Medulla oblongata (tissue), 1 donor: ENCODE results near the gene PAQR5.
"Not testable (repeated sequence)": the region's sequence is repeated elsewhere in the genome, so short reads cannot be mapped to it uniquely, and the experiment has no call there.

Source experiments
- DNase-seq: peaks from one replicate; pipeline ENCODE4 v3.0.0-alpha.2; 2015; ENCODE audit errors: extremely low spot score

PAQR5 gene

DNA sequence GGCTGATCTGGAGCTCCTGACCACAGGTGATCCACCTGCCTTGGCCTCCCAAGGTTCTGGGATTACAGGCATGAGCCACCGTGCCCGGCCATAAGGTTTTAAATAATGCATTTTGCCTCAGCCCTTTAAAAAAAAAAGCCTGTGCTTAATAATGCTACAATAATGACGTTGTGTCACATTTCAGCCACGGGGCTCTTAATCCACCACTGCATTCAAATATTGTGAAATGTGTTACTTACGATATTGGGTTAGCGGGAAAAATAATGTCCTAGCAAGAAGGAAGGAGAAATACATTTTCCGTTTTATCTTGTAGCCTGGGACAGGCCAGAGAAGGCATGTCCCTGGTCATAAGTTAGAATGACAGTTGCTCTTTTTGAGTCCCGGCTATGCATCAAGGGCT, 17.6 kb downstream of the PAQR5 start:
- no peak for DNase-seq

- DNase-seq: no peak
These were observed 18.7 kb downstream of the PAQR5 start for GRCh38 chr15:69317392-69317841.

- DNase-seq: no peak
These were observed 19.3 kb downstream of the PAQR5 start for GRCh38 chr15:69318033-69318432.

- no peak for DNase-seq
These were observed 21.0 kb downstream of the PAQR5 start for GRCh38 chr15:69319384-69320375.

GRCh38 chr15:69320977-69321554, 22.4 kb downstream of the PAQR5 start:
- no peak for DNase-seq

GRCh38 chr15:69323893-69324430, 25.2 kb downstream of the PAQR5 start:
- DNase-seq: peak; percentile 37

- no peak for DNase-seq
These were observed 25.9 kb downstream of the PAQR5 start for GRCh38 chr15:69324565-69324964.

DNA sequence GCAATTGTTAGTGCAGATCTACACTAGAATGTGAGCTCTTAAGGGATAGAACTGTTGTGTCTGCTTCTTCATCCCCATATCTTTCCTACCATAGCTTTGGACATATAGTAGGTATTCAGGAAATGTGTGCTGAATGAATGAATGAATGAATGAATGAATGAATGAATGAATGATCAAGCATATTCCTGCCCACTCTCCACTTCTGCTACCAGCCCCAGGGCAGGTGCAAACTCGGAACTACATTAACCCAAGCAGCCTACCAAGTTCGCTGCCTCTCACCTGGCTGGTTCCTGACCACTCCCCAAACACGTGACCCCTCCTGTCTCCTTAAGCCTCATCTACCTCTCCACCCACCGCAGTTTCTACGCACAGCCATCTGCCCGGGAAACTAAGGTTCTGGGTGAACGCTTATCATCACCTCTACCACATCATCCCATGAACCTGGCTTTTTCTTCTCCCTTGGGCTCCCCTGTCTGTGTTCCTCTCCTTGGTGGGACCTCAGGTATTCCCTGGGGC, 26.8 kb downstream of the PAQR5 start:
- no peak for DNase-seq

DNA sequence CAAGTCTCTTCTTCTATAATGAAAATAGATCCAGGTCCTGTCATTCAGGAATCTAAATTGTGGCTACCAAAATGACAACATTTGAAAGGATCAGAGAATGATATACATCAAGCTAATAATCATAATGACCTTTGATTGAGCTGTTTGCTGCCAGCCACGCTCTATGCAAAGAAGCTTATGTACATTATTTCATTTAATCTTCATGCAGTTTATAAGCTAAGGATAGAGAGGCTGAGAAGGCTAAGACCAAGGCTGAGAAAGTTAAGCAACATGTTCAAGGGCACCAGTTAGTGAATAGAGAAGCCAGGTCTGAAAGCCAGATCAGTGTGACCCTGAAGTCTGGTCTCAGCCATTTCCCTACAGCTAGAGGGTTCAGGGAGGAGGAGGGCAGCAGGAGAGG, 29.4 kb downstream of the PAQR5 start:
- no peak for DNase-seq

DNA sequence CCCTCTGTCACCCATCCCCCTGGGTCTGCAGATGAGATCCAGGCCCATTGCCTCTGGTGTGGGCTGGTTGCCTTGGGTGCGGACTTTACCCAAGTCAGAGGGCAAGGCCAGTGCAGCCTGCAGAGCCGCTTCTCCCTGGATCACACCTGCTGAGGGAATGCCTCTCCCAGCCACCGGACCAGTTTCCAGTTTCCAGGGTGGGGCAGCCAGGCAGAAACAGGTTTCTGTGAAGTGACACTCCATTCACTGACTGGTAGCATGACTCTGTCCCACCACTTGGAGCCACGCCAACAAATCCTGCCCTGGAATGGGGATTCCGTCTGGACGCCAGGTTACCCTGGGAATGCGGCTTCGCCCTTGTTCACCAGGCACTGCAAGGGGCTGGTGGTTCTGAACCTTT, 30.0 kb downstream of the PAQR5 start:
- no peak for DNase-seq

DNA sequence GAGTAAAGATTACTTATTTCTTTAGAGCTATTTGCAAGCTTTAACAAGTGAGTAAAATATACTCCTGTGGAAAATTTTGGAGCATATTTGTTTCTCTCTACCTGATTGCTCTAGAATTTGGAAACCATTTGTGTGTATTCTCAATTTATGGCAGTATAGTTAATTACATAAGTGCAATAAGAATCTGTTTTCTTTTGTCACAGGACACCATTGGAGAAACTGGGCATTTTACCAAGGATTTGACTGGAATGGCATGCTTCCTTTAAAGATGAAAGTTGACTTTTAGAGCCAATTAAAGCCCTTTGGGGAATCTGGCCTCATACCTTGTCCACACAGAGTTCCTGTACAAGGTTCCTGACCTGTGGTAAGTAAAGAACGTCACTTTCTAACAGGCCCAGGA, 38.4 kb downstream of the PAQR5 start:
- no peak for DNase-seq

DNA sequence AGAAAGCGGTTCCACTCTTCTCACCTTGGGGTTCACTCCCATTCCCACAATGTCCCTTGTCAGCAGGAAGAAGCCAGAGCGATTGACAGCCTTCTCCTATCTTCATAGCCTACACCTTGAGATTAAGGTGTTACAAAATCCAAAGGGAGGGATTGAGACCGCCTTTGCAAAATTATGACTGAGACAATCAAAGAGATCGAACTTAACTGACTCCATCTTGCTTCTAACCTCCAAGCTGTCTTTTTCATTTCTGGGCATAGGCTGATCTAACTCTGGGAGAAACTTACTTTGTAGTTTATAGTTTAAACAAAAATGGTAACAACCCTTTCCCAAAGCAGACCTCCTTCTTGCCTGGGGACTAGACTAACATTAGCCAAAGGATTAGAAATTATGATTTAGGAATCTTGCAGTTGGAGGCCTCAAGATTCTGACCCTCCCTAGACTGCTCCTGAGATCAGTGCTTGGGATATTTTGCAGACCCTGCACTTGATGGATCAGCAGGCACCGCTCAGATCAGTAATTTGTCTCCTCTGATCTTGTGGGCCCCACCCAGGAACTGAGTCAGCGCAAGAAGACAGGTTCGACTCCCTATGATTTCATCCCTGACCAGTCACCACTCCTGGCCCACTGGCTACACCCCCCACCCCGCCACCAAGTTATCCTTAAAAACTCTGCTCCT, 40.0 kb downstream of the PAQR5 start:
- DNase-seq: no peak

GRCh38 chr15:69339214-69339543, 40.5 kb downstream of the PAQR5 start:
- DNase-seq: not testable (repeated sequence)

GRCh38 chr15:69340243-69340900, 41.7 kb downstream of the PAQR5 start:
- no peak for DNase-seq

- DNase-seq: no peak
These were observed 42.6 kb downstream of the PAQR5 start for GRCh38 chr15:69341356-69341755.

DNA sequence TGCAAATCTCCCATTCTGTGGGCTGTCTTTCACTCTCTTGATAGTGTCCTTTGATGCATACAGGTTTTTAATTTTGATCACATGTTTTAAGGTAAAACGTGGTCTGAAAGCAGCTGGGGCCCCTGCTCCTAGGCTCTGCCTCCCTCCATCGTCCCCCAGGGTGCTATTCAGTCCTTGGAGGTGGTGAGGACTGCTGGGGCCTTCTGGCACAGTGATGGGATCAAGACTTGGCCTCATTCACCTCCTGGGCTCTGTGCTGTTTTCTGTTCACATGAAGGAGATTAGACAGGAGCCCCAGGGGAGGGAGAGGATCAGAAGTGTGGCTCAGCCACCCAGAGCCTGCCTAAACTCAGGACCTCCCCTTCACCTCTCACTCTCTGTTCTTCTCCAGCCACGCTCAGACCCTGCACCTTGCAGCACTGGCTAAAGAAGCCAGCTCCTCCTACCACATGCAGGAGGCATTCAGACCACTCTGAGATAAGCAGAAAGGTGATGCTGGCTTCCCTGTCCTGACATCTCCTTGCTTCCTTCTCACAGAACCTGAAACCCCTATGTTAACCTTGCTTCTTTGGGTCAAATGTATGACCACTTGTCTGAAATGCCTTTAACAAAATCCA, 43.9 kb downstream of the PAQR5 start:
- no peak for DNase-seq

DNA sequence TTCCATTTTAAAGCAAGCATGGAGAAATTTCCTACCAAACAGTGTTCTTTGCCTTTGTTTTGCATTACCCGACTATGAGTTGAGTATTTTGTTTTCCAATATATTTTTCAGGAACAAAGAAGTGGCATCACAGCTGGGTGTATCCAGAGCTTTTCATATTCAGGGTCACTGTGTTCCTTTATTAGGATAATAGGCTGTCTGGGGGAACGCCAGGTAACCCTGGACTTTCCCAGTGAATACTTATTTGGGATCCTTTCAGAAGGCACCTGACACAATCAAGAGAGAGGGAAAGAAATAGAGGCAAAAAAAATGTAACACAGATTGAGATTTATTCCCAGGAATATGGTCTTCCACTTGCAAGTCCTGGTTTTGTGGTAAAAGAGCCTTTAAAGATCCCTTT, 44.4 kb downstream of the PAQR5 start:
- DNase-seq: no peak

DNA sequence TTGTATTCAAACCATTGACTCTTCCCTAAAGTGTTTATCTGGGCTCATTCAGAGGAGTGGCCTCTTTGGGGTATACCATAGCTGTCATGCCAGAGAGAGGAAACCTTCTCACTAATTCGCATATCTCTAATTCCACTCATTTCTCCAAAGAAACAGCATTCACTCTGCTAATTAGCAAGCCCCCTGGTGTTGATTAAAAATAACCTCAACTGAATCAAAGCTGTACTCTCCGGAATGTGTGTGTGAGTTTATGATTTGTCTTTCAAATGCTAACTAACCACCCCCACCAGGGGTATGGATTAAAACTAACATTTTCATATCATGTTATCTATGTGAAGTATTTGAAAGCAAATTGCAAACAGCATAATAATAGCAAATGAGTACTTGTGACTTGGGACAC, 45.5 kb downstream of the PAQR5 start:
- no peak for DNase-seq

DNA sequence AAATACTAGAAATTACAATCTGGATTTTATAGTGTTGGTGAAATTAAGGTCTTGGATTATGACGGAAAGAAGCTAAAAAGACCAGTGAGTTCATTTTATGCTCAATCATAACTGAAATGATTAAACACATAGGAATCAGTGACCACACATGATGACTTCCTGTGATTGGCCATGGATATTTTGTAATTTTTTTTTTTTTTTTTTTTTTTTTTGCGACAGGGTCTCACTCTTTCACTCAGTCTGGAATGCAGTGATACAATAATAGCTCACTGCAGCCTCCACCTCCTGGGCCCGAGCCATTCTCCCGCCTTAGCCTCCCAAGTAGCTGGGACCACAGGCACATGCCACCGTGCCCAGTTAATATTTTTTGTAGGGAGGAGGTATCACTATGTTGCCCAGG, 47.4 kb downstream of the PAQR5 start:
- no peak for DNase-seq

DNA sequence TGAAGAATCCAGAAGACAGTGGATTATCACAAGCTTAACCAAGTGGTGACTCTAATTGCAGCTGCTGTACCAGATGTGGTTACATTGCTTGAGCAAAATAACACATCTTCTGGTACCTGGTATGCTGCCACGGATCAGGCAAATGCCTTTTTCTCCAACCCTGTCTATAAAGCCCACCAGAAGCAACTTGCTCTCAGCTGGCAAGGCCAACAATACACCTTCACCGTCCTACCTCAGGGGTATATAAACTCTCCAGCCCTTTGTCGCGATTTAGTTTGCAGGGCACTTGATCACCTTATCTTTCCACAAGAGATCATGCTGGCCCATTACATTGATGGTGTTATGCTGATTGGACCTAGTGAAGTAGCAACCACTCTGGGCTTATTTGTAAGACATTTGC, 52.6 kb downstream of the PAQR5 start:
- no peak for DNase-seq

- no peak for DNase-seq
These were observed 53.2 kb downstream of the PAQR5 start for GRCh38 chr15:69351884-69352283.
